Liver (tissue), 9 donors: ENCODE results near the gene ZEB1. TPM values are rescaled to one million over a fixed set of nuclear protein-coding genes. Genes with fewer than 3 reads are reported as not detected.

Source experiments
- DNase-seq: peaks from one replicate; pipeline ENCODE4 v3.0.0-alpha.2; 2017; ENCODE audit warnings: low spot score
- H3K27ac ChIP-seq, 2 donors: one replicate each; pipeline ENCODE4 v1.7.0; 2013; ENCODE audit warnings: inconsistent platforms in 2 of 2, low read length in 2 of 2, control low read depth in 1 of 2, low read depth in 1 of 2, mild to moderate bottlenecking in 1 of 2
- H3K27me3 ChIP-seq, 4 donors: one replicate each; pipeline versions ENCODE4 v1.6.1 to v1.7.0; 2013; ENCODE audit warnings: low read length in 3 of 4, inconsistent platforms in 1 of 4, mild to moderate bottlenecking in 1 of 4, moderate library complexity in 1 of 4; ENCODE audit not compliant: control insufficient read depth in 4 of 4, insufficient read depth in 4 of 4
- H3K36me3 ChIP-seq, 4 donors: one replicate each; pipeline versions ENCODE4 v1.6.1 to v1.7.0; 2013; ENCODE audit warnings: low read length in 3 of 4, mild to moderate bottlenecking in 3 of 4, low read depth in 1 of 4, moderate library complexity in 1 of 4; ENCODE audit not compliant: control insufficient read depth in 4 of 4, insufficient read depth in 3 of 4
- H3K4me1 ChIP-seq, 4 donors: one replicate each; pipeline versions ENCODE4 v1.6.1 to v1.7.0; 2013; ENCODE audit warnings: low read length in 3 of 4, mild to moderate bottlenecking in 3 of 4, moderate library complexity in 1 of 4; ENCODE audit not compliant: control insufficient read depth in 4 of 4, insufficient read depth in 4 of 4
- H3K4me3 ChIP-seq, 3 donors: one replicate each; pipeline versions ENCODE4 v1.6.1 to v1.7.0; 2013; ENCODE audit warnings: low read length in 3 of 3, control low read depth in 1 of 3, low read depth in 1 of 3, mild to moderate bottlenecking in 1 of 3
- H3K9ac ChIP-seq, 2 donors: one replicate each; pipeline ENCODE4 v1.7.0; 2013; ENCODE audit warnings: low read length in 2 of 2, mild to moderate bottlenecking in 2 of 2, moderate library complexity in 2 of 2, control low read depth in 1 of 2, low read depth in 1 of 2
- H3K9me3 ChIP-seq, 4 donors: one replicate each; pipeline versions ENCODE4 v1.6.1 to v1.7.0; 2013; ENCODE audit warnings: low read length in 3 of 4; ENCODE audit not compliant: control insufficient read depth in 4 of 4
- EGR1 ChIP-seq, 2 donors: IDR thresholded peaks; 2 replicates each; pipeline ENCODE4 v1.6.1; 2016 to 2018; ENCODE audit warnings: antibody characterized with exemption in 2 of 2, low read depth in 2 of 2
- FOXA2 ChIP-seq: IDR thresholded peaks from 2 replicates; pipeline ENCODE4 v1.6.1; 2016; ENCODE audit warnings: antibody characterized with exemption
- GABPA ChIP-seq, 2 donors: IDR thresholded peaks in 1 of 2; conservative IDR thresholded peaks in 1 of 2; 2 replicates each; pipeline ENCODE4 v1.6.1; 2016; ENCODE audit warnings: antibody characterized with exemption in 2 of 2, mild to moderate bottlenecking in 1 of 2, moderate library complexity in 1 of 2
- HNF4A ChIP-seq, 2 donors: conservative IDR thresholded peaks; 2 replicates each; pipeline ENCODE4 v1.6.1; 2016; ENCODE audit warnings: antibody characterized with exemption in 2 of 2, mild to moderate bottlenecking in 2 of 2
- JUND ChIP-seq, 2 donors: IDR thresholded peaks; 2 replicates each; pipeline ENCODE4 v1.6.1; 2016; ENCODE audit warnings: antibody characterized with exemption in 2 of 2
- NR2F2 ChIP-seq: IDR thresholded peaks from 2 replicates; pipeline ENCODE4 v1.6.1; 2016; ENCODE audit warnings: antibody characterized with exemption
- RAD21 ChIP-seq, 2 donors: IDR thresholded peaks; 2 replicates each; pipeline ENCODE4 v1.6.1; 2016; ENCODE audit warnings: antibody characterized with exemption in 2 of 2, mild to moderate bottlenecking in 2 of 2
- RXRA ChIP-seq, 2 donors: IDR thresholded peaks; 2 replicates each; pipeline ENCODE4 v1.6.1; 2017 to 2018; ENCODE audit warnings: antibody characterized with exemption in 2 of 2, mild to moderate bottlenecking in 1 of 2
- SP1 ChIP-seq: IDR thresholded peaks from 2 replicates; pipeline ENCODE4 v1.6.1; 2018; ENCODE audit warnings: antibody characterized with exemption, mild to moderate bottlenecking
- TAF1 ChIP-seq: conservative IDR thresholded peaks from 2 replicates; pipeline ENCODE4 v1.6.1; 2016; ENCODE audit warnings: antibody characterized with exemption, mild to moderate bottlenecking
- YY1 ChIP-seq: IDR thresholded peaks from 2 replicates; pipeline ENCODE4 v1.6.1; 2016; ENCODE audit warnings: antibody characterized with exemption, mild to moderate bottlenecking
- WGBS: extraction: QIAGEN DNeasy Blood & Tissue Kit; methylation state at CpG from one replicate; pipeline ENCODE4 v1.1.7; 2013; 5-methylcytosine and 5-hydroxymethylcytosine counted together
- polyA plus RNA-seq, 2 donors: library from polyadenylated mRNA; stranded (reverse) in 1 of 2; unstranded in 1 of 2; fragments of 200-250 nt in 1 of 2; fragments of >200 nt in 1 of 2; fragmentation: Nextera tagmentation in 1 of 2; extraction: Ambion mirVana in 1 of 2; gene quantifications; one replicate each; pipeline versions ENCODE4 v1.2.1 to v1.2.3, GENCODE V29; 2013 to 2015
- total RNA-seq, 2 donors: library from RNA; depleted of rRNA; stranded (reverse); fragments of >200 nt; gene quantifications; one replicate each; pipeline ENCODE4 v1.2.3, GENCODE V29; 2014
- TF ChIP-seq, protein P1 (sequence below): fragments of 150-350 bp; IDR thresholded peaks from 2 replicates; pipeline ENCODE4 v1.5.1; 2017; ENCODE audit warnings: improper control_type of control experiment, low read depth, low read length; ENCODE audit not compliant: missing input control
- TF ChIP-seq, protein P2 (sequence below): IDR thresholded peaks from 2 replicates; pipeline ENCODE4 v1.6.1; 2016; ENCODE audit warnings: antibody characterized with exemption
- TF ChIP-seq, protein P3 (sequence below): IDR thresholded peaks from 2 replicates; pipeline ENCODE4 v1.6.1; 2016; ENCODE audit warnings: antibody characterized with exemption, mild to moderate bottlenecking
- donor health status: healthy.
- donor health status: healthy.
- donor health status: healthy.
- donor health status: healthy.
- donor health status: healthy.

The ZEB1 gene
- total and polyA plus RNA-seq, 4 donors: 3.2 to 19.6 (median 6.5) TPM

DNA sequence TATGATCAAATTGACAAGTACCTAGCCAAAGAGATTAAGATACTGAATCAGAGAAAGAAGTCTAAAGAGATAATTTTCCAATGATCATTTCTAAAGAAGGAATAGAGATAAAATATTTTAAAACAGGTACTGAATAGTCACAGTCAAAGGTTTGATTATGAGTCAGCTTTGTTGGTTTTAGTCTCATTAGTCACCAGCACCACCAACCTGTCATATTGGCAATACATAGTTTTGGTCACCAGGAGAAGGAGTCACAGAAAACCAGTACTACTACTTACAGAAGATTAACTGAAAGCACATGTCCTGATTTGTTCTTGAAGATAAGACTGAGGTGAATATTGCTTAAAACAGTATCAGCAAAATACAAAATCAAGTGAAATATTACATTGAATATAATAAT, 34.6 kb downstream of the ZEB1 start:
- Histone ChIP-seq H3K4me3 (no peak overlapping the region), H3K9me3 (no peaks in the 10 kb centered on the region), H3K27me3 (no peaks in the 10 kb centered on the region), H3K9ac (no peak overlapping the region), H3K27ac (no peak overlapping the region), H3K4me1 (peaks cover 0 to 12% (median 5%) of the 10 kb centered on the region in 4 donors), H3K36me3 (no peaks in the 10 kb centered on the region)
- no peak for DNase-seq
- peak in 1 of 2 donors; percentile 12 for TF ChIP-seq RAD21 (IDR thresholded peaks at IDR 0.05)
- TF ChIP-seq JUND (IDR thresholded peaks at IDR 0.05): peak in 1 of 2 donors; percentile 56
- TF ChIP-seq EGR1 (IDR thresholded peaks at IDR 0.05; ENCODE audit: low read depth in 2 of 2): no peak
- TF ChIP-seq, protein P1, sequence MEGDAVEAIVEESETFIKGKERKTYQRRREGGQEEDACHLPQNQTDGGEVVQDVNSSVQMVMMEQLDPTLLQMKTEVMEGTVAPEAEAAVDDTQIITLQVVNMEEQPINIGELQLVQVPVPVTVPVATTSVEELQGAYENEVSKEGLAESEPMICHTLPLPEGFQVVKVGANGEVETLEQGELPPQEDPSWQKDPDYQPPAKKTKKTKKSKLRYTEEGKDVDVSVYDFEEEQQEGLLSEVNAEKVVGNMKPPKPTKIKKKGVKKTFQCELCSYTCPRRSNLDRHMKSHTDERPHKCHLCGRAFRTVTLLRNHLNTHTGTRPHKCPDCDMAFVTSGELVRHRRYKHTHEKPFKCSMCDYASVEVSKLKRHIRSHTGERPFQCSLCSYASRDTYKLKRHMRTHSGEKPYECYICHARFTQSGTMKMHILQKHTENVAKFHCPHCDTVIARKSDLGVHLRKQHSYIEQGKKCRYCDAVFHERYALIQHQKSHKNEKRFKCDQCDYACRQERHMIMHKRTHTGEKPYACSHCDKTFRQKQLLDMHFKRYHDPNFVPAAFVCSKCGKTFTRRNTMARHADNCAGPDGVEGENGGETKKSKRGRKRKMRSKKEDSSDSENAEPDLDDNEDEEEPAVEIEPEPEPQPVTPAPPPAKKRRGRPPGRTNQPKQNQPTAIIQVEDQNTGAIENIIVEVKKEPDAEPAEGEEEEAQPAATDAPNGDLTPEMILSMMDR: peak; percentile 12
- no peak for TF ChIP-seq TAF1

- Histone ChIP-seq H3K27ac (peak overlapping the region; percentile 22 to 28), H3K9me3 (peaks cover 0 to 2% (median under 1%) of the 10 kb centered on the region in 4 donors), H3K4me1 (peaks cover 0 to 21% (median 16%) of the 10 kb centered on the region in 4 donors), H3K4me3 (no peak overlapping the region), H3K9ac (peak overlapping the region in 1 of 2 donors; percentile 34), H3K27me3 (no peaks in the 10 kb centered on the region), H3K36me3 (no peaks in the 10 kb centered on the region)
- DNase-seq: no peak
- WGBS: 23% methylated on average over 1 of the region's 1 CpG
- TF ChIP-seq NR2F2 (no peak), RAD21 (IDR thresholded peaks at IDR 0.05) (no peak), HNF4A (conservative IDR thresholded peaks at IDR 0.05) (no peak), FOXA2 (no peak), SP1 (peak; percentile 29), TAF1 (no peak), RXRA (IDR thresholded peaks at IDR 0.05) (peak in 1 of 2 donors; percentile 13), YY1 (peak; percentile 44), GABPA (IDR thresholded peaks at IDR 0.05 in 1 of 2, conservative IDR thresholded peaks at IDR 0.05 in 1 of 2) (no peak)
- TF ChIP-seq, protein P1: no peak
- TF ChIP-seq, protein P2, sequence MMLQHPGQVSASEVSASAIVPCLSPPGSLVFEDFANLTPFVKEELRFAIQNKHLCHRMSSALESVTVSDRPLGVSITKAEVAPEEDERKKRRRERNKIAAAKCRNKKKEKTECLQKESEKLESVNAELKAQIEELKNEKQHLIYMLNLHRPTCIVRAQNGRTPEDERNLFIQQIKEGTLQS: no peak
- TF ChIP-seq, protein P3, sequence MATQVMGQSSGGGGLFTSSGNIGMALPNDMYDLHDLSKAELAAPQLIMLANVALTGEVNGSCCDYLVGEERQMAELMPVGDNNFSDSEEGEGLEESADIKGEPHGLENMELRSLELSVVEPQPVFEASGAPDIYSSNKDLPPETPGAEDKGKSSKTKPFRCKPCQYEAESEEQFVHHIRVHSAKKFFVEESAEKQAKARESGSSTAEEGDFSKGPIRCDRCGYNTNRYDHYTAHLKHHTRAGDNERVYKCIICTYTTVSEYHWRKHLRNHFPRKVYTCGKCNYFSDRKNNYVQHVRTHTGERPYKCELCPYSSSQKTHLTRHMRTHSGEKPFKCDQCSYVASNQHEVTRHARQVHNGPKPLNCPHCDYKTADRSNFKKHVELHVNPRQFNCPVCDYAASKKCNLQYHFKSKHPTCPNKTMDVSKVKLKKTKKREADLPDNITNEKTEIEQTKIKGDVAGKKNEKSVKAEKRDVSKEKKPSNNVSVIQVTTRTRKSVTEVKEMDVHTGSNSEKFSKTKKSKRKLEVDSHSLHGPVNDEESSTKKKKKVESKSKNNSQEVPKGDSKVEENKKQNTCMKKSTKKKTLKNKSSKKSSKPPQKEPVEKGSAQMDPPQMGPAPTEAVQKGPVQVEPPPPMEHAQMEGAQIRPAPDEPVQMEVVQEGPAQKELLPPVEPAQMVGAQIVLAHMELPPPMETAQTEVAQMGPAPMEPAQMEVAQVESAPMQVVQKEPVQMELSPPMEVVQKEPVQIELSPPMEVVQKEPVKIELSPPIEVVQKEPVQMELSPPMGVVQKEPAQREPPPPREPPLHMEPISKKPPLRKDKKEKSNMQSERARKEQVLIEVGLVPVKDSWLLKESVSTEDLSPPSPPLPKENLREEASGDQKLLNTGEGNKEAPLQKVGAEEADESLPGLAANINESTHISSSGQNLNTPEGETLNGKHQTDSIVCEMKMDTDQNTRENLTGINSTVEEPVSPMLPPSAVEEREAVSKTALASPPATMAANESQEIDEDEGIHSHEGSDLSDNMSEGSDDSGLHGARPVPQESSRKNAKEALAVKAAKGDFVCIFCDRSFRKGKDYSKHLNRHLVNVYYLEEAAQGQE: no peak
These were observed 39.8 kb downstream of the ZEB1 start for GRCh38 chr10:31358688-31359330.
